Subcutaneous adipose tissue (tissue), 4 donors: ENCODE measurements around the gene GGT6. TPM values are rescaled to one million over a fixed set of nuclear protein-coding genes. Genes with fewer than 3 reads are reported as not detected.

Experiments used
- CTCF ChIP-seq: fragments of 450-650 bp; IDR thresholded peaks from one replicate; pipeline ENCODE4 v1.5.1; 2016; ENCODE audit warnings: low read depth, mild to moderate bottlenecking, control low read depth, antibody characterized with exemption, moderate library complexity
- total RNA-seq, 4 donors: library from RNA; depleted of rRNA; stranded (reverse); fragments of >200 nt; gene quantifications; one replicate each; pipeline ENCODE4 v1.1.0, GENCODE V29; 2016

The GGT6 gene
- total RNA-seq, 4 donors from 2014 or later = not detected

GRCh38 chr17:4594931-4595684, 34.7 kb upstream of the GGT6 start:
- TF ChIP-seq CTCF = no peak

- TF ChIP-seq CTCF = no peak
Measured at GRCh38 chr17:4594406-4594805, 34.0 kb upstream of the GGT6 start.

GRCh38 chr17:4593021-4593421, 32.6 kb upstream of the GGT6 start:
- TF ChIP-seq CTCF = no peak

- no peak for TF ChIP-seq CTCF
Measured at GRCh38 chr17:4592240-4593005, 32.0 kb upstream of the GGT6 start.

GRCh38 chr17:4591529-4591928, 31.2 kb upstream of the GGT6 start:
- TF ChIP-seq CTCF = no peak

GRCh38 chr17:4590981-4591453, 30.6 kb upstream of the GGT6 start:
- TF ChIP-seq CTCF = no peak

GRCh38 chr17:4588898-4589625, 28.7 kb upstream of the GGT6 start:
- no peak for TF ChIP-seq CTCF
